ENCODE data around the gene PTPRT.

DNA sequence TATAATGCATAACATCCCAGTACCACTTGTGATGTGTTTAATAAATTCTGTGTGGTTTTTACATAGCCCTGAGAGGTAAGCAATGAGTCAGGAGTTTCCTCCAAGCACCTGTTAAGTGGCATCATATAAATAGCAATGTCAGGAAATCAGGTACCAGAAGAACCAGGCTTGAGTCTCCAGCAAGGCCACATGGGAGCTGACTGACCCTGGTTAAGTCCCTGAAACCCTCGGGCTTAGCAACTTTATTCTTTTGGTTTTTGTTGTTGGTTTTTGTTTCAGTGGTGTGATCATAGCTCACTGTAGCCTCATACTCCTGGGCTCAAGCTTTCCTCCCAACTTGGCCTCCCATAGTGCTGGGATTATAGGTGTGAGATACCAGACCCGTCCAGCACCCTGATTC lies 70.0 kb downstream of the PTPRT start:
- TF ChIP-seq, protein P1, sequence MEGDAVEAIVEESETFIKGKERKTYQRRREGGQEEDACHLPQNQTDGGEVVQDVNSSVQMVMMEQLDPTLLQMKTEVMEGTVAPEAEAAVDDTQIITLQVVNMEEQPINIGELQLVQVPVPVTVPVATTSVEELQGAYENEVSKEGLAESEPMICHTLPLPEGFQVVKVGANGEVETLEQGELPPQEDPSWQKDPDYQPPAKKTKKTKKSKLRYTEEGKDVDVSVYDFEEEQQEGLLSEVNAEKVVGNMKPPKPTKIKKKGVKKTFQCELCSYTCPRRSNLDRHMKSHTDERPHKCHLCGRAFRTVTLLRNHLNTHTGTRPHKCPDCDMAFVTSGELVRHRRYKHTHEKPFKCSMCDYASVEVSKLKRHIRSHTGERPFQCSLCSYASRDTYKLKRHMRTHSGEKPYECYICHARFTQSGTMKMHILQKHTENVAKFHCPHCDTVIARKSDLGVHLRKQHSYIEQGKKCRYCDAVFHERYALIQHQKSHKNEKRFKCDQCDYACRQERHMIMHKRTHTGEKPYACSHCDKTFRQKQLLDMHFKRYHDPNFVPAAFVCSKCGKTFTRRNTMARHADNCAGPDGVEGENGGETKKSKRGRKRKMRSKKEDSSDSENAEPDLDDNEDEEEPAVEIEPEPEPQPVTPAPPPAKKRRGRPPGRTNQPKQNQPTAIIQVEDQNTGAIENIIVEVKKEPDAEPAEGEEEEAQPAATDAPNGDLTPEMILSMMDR (IDR thresholded peaks at IDR 0.05): no peak
- no peak for TF ChIP-seq POLR2A (IDR thresholded peaks at IDR 0.05)

Measured in breast epithelium (tissue), 3 donors.